B cell (primary cell): ENCODE results near the gene GMEB2. TPM values are rescaled to one million over a fixed set of nuclear protein-coding genes. Genes with fewer than 3 reads are reported as not detected.
A peak's percentile ranks its signal among the peaks of the same experiment; 100 is the strongest.

Source experiments
- ATAC-seq: fragments of 200-7000 bp; cut with Tn5 transposase; one replicate; pipeline ENCODE4 v1.10.0; 2021; ENCODE audit warnings: low read depth, mild to moderate bottlenecking, moderate number of reproducible peaks, moderate library complexity
- CTCF ChIA-PET: fragments of 350-600 bp; sonication (Branson Sonifier 250); formaldehyde crosslinking; loops from one replicate; lab custom pipeline; 2021; ENCODE audit warnings: antibody characterized with exemption, inconsistent platforms; lab: Charles Lee
- POLR2A ChIA-PET: fragments of 350-600 bp; sonication (Branson Sonifier 250); formaldehyde crosslinking; loops from one replicate; lab custom pipeline; 2021; ENCODE audit warnings: antibody characterized with exemption; lab: Charles Lee
- DNase-seq: peaks from one replicate; pipeline ENCODE4 v3.0.0; 2013
- H2AFZ ChIP-seq: 2 replicates; pipeline ENCODE4 v1.6.1; 2012; ENCODE audit warnings: mild to moderate bottlenecking, low read depth, low read length; ENCODE audit not compliant: insufficient read depth, poor library complexity, severe bottlenecking
- H3K27ac ChIP-seq, 2 donors: 1 replicate in 1 of 2; 2 replicates in 1 of 2; pipeline ENCODE4 v1.5.1; 2012 to 2013; ENCODE audit warnings: low read length in 2 of 2, mild to moderate bottlenecking in 2 of 2, moderate library complexity in 1 of 2
- H3K27me3 ChIP-seq, 4 experiments: fragments of 200-600 bp in 1 of 4; sonication (generic) in 1 of 4; replicated peaks in 1 of 4; 1 replicate in 2 of 4; 2 replicates in 2 of 4; pipeline versions ENCODE4 v1.6.1 to v1.7.0; 2013 to 2016; ENCODE audit warnings: low read length in 3 of 4, mild to moderate bottlenecking in 2 of 4, mixed read lengths in 1 of 4, moderate library complexity in 1 of 4; ENCODE audit not compliant: insufficient read depth in 4 of 4, control insufficient read depth in 3 of 4; ENCODE audit errors: control extremely low read depth in 1 of 4
- H3K36me3 ChIP-seq, 2 experiments: replicated peaks in 1 of 2; 1 replicate in 1 of 2; 2 replicates in 1 of 2; pipeline versions ENCODE4 v1.6.1 to v1.7.1; 2013; ENCODE audit warnings: low read length in 1 of 2; ENCODE audit not compliant: insufficient read depth in 2 of 2, control insufficient read depth in 1 of 2; ENCODE audit errors: control extremely low read depth in 1 of 2, extremely low read depth in 1 of 2
- H3K4me1 ChIP-seq, 2 donors: fragments of 200-600 bp in 1 of 2; sonication (generic) in 1 of 2; 1 replicate in 1 of 2; 2 replicates in 1 of 2; pipeline versions ENCODE4 v1.5.1 to v1.6.1; 2013 to 2017; ENCODE audit warnings: low read length in 2 of 2; ENCODE audit not compliant: control insufficient read depth in 2 of 2, insufficient read depth in 2 of 2
- H3K4me2 ChIP-seq: replicated peaks from 2 replicates; pipeline ENCODE3; 2012; ENCODE audit warnings: mild to moderate bottlenecking, low read depth, low read length; ENCODE audit not compliant: poor library complexity, severe bottlenecking
- H3K4me3 ChIP-seq, 5 experiments: fragments of 200-600 bp in 1 of 5; sonication (generic) in 1 of 5; 1 replicate in 3 of 5; 2 replicates in 2 of 5; pipeline versions ENCODE4 v1.5.1 to v1.7.0; 2011 to 2016; ENCODE audit warnings: low read length in 4 of 5, mild to moderate bottlenecking in 4 of 5, low read depth in 2 of 5, control low read depth in 1 of 5, moderate library complexity in 1 of 5; ENCODE audit not compliant: insufficient read depth in 1 of 5; ENCODE audit errors: control extremely low read depth in 1 of 5, extremely low read depth in 1 of 5
- H3K79me2 ChIP-seq: fragments of 200-600 bp; sonication (generic); one replicate; pipeline ENCODE4 v1.6.0; 2016; ENCODE audit warnings: low read length; ENCODE audit not compliant: control insufficient read depth, insufficient read depth
- H3K9ac ChIP-seq: fragments of 200-600 bp; sonication (generic); 2 replicates; pipeline ENCODE4 v1.6.1; 2017; ENCODE audit warnings: mild to moderate bottlenecking, low read length, moderate library complexity
- H3K9me3 ChIP-seq, 3 donors: one replicate each; pipeline versions ENCODE4 v1.6.1 to v1.7.1; 2013; ENCODE audit warnings: low read length in 2 of 3; ENCODE audit not compliant: control insufficient read depth in 2 of 3, insufficient read depth in 1 of 3; ENCODE audit errors: control extremely low read depth in 1 of 3
- H4K20me1 ChIP-seq: 2 replicates; pipeline ENCODE4 v1.6.0; 2012; ENCODE audit warnings: mild to moderate bottlenecking, low read length; ENCODE audit not compliant: insufficient read depth, control insufficient read depth, poor library complexity, severe bottlenecking
- H3K27ac Mint-ChIP-seq: one replicate; pipeline ENCODE4 v1.8.0; 2021; ENCODE audit warnings: mixed read lengths
- H3K27me3 Mint-ChIP-seq: one replicate; pipeline ENCODE4 v1.8.0; 2021; ENCODE audit warnings: mixed read lengths
- H3K4me1 Mint-ChIP-seq: one replicate; pipeline ENCODE4 v1.8.0; 2021; ENCODE audit warnings: mixed read lengths
- H3K4me3 Mint-ChIP-seq: one replicate; pipeline ENCODE4 v1.8.0; 2021; ENCODE audit warnings: mixed read lengths
- H3K9me3 Mint-ChIP-seq: one replicate; pipeline ENCODE4 v1.8.0; 2022; ENCODE audit warnings: mixed read lengths; ENCODE audit not compliant: insufficient read depth
- EZH2 ChIP-seq: IDR thresholded peaks from 2 replicates; pipeline ENCODE4 v1.6.1; 2012; ENCODE audit warnings: borderline replicate concordance, low read depth, mild to moderate bottlenecking, moderate library complexity, low read length; ENCODE audit not compliant: insufficient read depth, poor library complexity, severe bottlenecking
- WGBS: methylation state at CpG from one replicate; pipeline ENCODE4 v1.1.5; 2013; ENCODE audit warnings: missing lambda C conversion rate; ENCODE audit not compliant: insufficient coverage; 5-methylcytosine and 5-hydroxymethylcytosine counted together
- intact Hi-C: fragments of 100-400 bp; cut with micrococcal nuclease; formaldehyde crosslinking; loops from one replicate; pipeline ENCODE4 v1.10.0; 2022
- polyA plus RNA-seq: library from polyadenylated mRNA; depleted of rRNA; stranded (reverse); fragments of >200 nt; gene quantifications from 2 replicates; pipeline ENCODE4 v1.2.3, GENCODE V29; 2012
- total RNA-seq, 2 donors: library from RNA; stranded (reverse); fragments of 120-200 nt in 1 of 2; gene quantifications; 1 replicate in 1 of 2; 2 replicates in 1 of 2; pipeline versions ENCODE4 v1.2.3 to v1.2.4, GENCODE V29; 2013 to 2022
- TF ChIP-seq, protein P1 (sequence below): fragments of 200-600 bp; IDR thresholded peaks from one replicate; pipeline ENCODE4 v1.8.0; 2022; ENCODE audit warnings: antibody characterized with exemption, mild to moderate bottlenecking

GMEB2 gene
- total and polyA plus RNA-seq, 2 donors (not counting 1 experiment from before 2014, with no cell fraction given) = 17.7 to 24.5 TPM

- ATAC-seq (peak; percentile 73), DNase-seq (peak; percentile 82)
- Histone ChIP-seq H3K4me2 (peak overlapping the region; percentile 87), H3K79me2 (peaks cover 16% of the 10 kb centered on the region), H3K4me1 (peaks cover 34 to 48% of the 10 kb centered on the region in 2 donors), H3K9ac (peak overlapping the region; percentile 59), H3K27me3 (no peaks in the 10 kb centered on the region), H3K4me3 (peak overlapping the region in 4 of 5 experiments; percentile 44 to 64 (median 49)), H3K9me3 (peaks cover 0 to 9% (median 0%) of the 10 kb centered on the region in 3 donors), H2AFZ (no peak overlapping the region), H4K20me1 (peaks cover 85% of the 10 kb centered on the region), H3K36me3 (peaks cover 0 to 40% of the 10 kb centered on the region in 2 experiments), H3K27ac (peak overlapping the region; percentile 46 to 65)
- Mint-ChIP-seq H3K27ac (peak overlapping the region; percentile 83), H3K27me3 (no peaks in the 10 kb centered on the region), H3K4me3 (peak overlapping the region; percentile 88), H3K9me3 (no peaks in the 10 kb centered on the region), H3K4me1 (peaks cover 29% of the 10 kb centered on the region)
- WGBS = 16% methylated on average over 34 of the region's 37 CpGs
- ChIA-PET POLR2A (interaction anchor here (0.6 to 2.3 kb wide), 7 partner anchors 13 to 298 kb away, joined by 4 to 16 read pairs (median 5); partner anchors contain the start of genes FNDC11, PTK6 and TPD52L2), CTCF (interaction anchor here (0.9 to 3.7 kb wide), 7 partner anchors 11 to 297 kb away, joined by 3 to 17 read pairs (median 3); partner anchors contain the start of genes PTK6, SRMS and TPD52L2)
- intact Hi-C loops = loop anchor here (1.0 kb wide), 1 partner anchor 13 kb away; the partner anchor contains the start of gene FNDC11
- TF ChIP-seq, protein P1, sequence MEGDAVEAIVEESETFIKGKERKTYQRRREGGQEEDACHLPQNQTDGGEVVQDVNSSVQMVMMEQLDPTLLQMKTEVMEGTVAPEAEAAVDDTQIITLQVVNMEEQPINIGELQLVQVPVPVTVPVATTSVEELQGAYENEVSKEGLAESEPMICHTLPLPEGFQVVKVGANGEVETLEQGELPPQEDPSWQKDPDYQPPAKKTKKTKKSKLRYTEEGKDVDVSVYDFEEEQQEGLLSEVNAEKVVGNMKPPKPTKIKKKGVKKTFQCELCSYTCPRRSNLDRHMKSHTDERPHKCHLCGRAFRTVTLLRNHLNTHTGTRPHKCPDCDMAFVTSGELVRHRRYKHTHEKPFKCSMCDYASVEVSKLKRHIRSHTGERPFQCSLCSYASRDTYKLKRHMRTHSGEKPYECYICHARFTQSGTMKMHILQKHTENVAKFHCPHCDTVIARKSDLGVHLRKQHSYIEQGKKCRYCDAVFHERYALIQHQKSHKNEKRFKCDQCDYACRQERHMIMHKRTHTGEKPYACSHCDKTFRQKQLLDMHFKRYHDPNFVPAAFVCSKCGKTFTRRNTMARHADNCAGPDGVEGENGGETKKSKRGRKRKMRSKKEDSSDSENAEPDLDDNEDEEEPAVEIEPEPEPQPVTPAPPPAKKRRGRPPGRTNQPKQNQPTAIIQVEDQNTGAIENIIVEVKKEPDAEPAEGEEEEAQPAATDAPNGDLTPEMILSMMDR = no peak
- TF ChIP-seq EZH2 = no peak
Observed at GRCh38 chr20:63567386-63568169, 59.3 kb downstream of the GMEB2 start.

DNA sequence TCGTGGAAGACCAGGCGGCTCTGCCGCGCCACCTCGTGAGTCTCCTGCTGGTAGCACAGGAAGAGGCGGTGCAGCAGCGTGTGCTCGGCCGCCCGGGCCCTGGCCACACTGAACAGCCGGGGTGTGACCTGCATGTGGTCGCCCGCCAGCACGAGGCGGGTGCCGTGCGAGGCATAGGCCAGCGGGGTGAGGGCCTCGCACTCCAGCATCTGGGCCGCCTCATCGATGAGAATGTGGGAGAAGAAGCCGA is 59.8 kb downstream of the GMEB2 start:
- Histone ChIP-seq H3K4me3 (peak overlapping the region in 2 of 5 experiments; percentile 45 to 64), H3K4me2 (peak overlapping the region; percentile 87), H3K9me3 (peaks cover 0 to 9% (median 0%) of the 10 kb centered on the region in 3 donors), H3K36me3 (peaks cover 0 to 40% of the 10 kb centered on the region in 2 experiments), H3K27ac (peak overlapping the region in 1 of 2 donors; percentile 65), H3K79me2 (peaks cover 11% of the 10 kb centered on the region), H4K20me1 (peaks cover 85% of the 10 kb centered on the region), H3K9ac (no peak overlapping the region), H3K27me3 (no peaks in the 10 kb centered on the region), H2AFZ (no peak overlapping the region), H3K4me1 (peaks cover 34 to 50% of the 10 kb centered on the region in 2 donors)
- ATAC-seq (peak; percentile 2), DNase-seq (no peak)
- H3K4me3 Mint-ChIP-seq = peak overlapping the region; percentile 88
- no peaks in the 10 kb centered on the region for H3K27me3 Mint-ChIP-seq
- ChIA-PET POLR2A (interaction anchor here (1.0 to 2.3 kb wide), 5 partner anchors 12 to 298 kb away, joined by 4 to 16 read pairs (median 5); partner anchors contain the start of genes FNDC11, PTK6 and TPD52L2), CTCF (interaction anchor here (0.9 to 3.7 kb wide), 5 partner anchors 10 to 298 kb away, joined by 3 to 17 read pairs (median 3); partner anchors contain the start of genes PTK6 and TPD52L2)
- TF ChIP-seq, protein P1 = no peak
- TF ChIP-seq EZH2 = no peak
- H3K27ac Mint-ChIP-seq = peak overlapping the region; percentile 15
- no peaks in the 10 kb centered on the region for H3K9me3 Mint-ChIP-seq
- intact Hi-C loops = loop anchor here (1.0 kb wide), 1 partner anchor 13 kb away; the partner anchor contains the start of gene FNDC11
- peaks cover 29% of the 10 kb centered on the region for H3K4me1 Mint-ChIP-seq
- 43% methylated on average over 11 of the region's 22 CpGs for WGBS
